Measurements from ENCODE around the gene PPFIBP2. TPM values are rescaled to one million over a fixed set of nuclear protein-coding genes. Genes with fewer than 3 reads are reported as not detected.

PPFIBP2 gene
- total and polyA plus RNA-seq, 2 of the 13 experiments (the other 11 are each of a cell fraction or from before 2014, with no cell fraction given), result 15.0 to 52.5 TPM

GRCh38 chr11:7571640-7572000 is 57.8 kb downstream of the PPFIBP2 start (continued):
- TF ChIP-seq ZNF143 (CRISPR knock-in tag; IDR thresholded peaks at IDR 0.05) (no peak), KLF12 (CRISPR knock-in tag; IDR thresholded peaks at IDR 0.05; ENCODE audit: borderline replicate concordance) (no peak), CAMTA2 (CRISPR knock-in tag; IDR thresholded peaks at IDR 0.05; ENCODE audit: borderline replicate concordance) (no peak), ATF3 (CRISPR knock-in tag; IDR thresholded peaks at IDR 0.05) (no peak), PAWR (CRISPR knock-in tag; IDR thresholded peaks at IDR 0.05; ENCODE audit: borderline replicate concordance) (no peak), ZNF761 (CRISPR knock-in tag; conservative IDR thresholded peaks at IDR 0.05) (0 out of 2 replicates have a peak, but pooled peaks have one; percentile 1), MYC (CRISPR knock-in tag; IDR thresholded peaks at IDR 0.05; ENCODE audit: borderline replicate concordance) (no peak), XRCC5 (optimal IDR thresholded peaks at IDR 0.05; ENCODE audit: low read length) (peak; percentile 23), MYNN (CRISPR knock-in tag; IDR thresholded peaks at IDR 0.05; ENCODE audit: low read depth) (no peak), ZNF605 (CRISPR knock-in tag; IDR thresholded peaks at IDR 0.05) (peak; percentile 21; the same call in 1 of the 2 replicates), STAG1 (CRISPR knock-in tag; IDR thresholded peaks at IDR 0.05) (peak; percentile 91), ZNF879 (CRISPR knock-in tag; IDR thresholded peaks at IDR 0.05) (no peak), SNAPC2 (CRISPR knock-in tag; IDR thresholded peaks at IDR 0.05) (no peak), ZNF614 (CRISPR knock-in tag; IDR thresholded peaks at IDR 0.05; ENCODE audit: borderline replicate concordance) (no peak), GABPB1 (CRISPR knock-in tag; IDR thresholded peaks at IDR 0.05) (no peak), SOX13 (IDR thresholded peaks at IDR 0.05) (no peak), SOX13 (CRISPR knock-in tag; conservative IDR thresholded peaks at IDR 0.05 in 1 of 2, IDR thresholded peaks at IDR 0.05 in 1 of 2) (0 out of 4 replicates have a peak, but pooled peaks of 1 of the 2 experiments have one; percentile 10), ZNF501 (CRISPR knock-in tag; IDR thresholded peaks at IDR 0.05) (peak; percentile 78; the same call in 1 of the 2 replicates), HCFC1 (IDR thresholded peaks at IDR 0.05; ENCODE audit: low read depth, low read length) (no peak), PAX8 (CRISPR knock-in tag; IDR thresholded peaks at IDR 0.05; ENCODE audit: borderline replicate concordance) (no peak), KDM5B (CRISPR knock-in tag; IDR thresholded peaks at IDR 0.05; ENCODE audit: borderline replicate concordance) (no peak), ZNF275 (CRISPR knock-in tag; IDR thresholded peaks at IDR 0.05; ENCODE audit: borderline replicate concordance) (no peak), ZNF432 (CRISPR knock-in tag; IDR thresholded peaks at IDR 0.05; ENCODE audit: borderline replicate concordance) (no peak), ZNF512B (CRISPR knock-in tag; IDR thresholded peaks at IDR 0.05; ENCODE audit: borderline replicate concordance) (no peak), NFKB2 (CRISPR knock-in tag; IDR thresholded peaks at IDR 0.05; ENCODE audit: borderline replicate concordance) (no peak), SMAD3 (CRISPR knock-in tag; IDR thresholded peaks at IDR 0.05) (peak; percentile 8; the same call in 1 of the 2 replicates)
